Thymus (tissue), 14 donors: Measurements from ENCODE around the gene NOTO. TPM values are rescaled to one million over a fixed set of nuclear protein-coding genes. Genes with fewer than 3 reads are reported as not detected.
A peak's percentile ranks its signal among the peaks of the same experiment; 100 is the strongest.
"Not testable (repeated sequence)": the region's sequence is repeated elsewhere in the genome, so short reads cannot be mapped to it uniquely, and the experiment has no call there.

Source experiments
- DNase-seq, 9 donors: peaks; one replicate each; pipeline ENCODE4 v3.0.0-alpha.2; 2013; ENCODE audit warnings: low spot score in 9 of 9, low read depth in 6 of 9, missing footprints in 1 of 9
- H3K27ac ChIP-seq, 2 donors: one replicate each; pipeline ENCODE4 v1.5.1; 2013; ENCODE audit warnings: control low read depth in 1 of 2, low read depth in 1 of 2, low read length in 1 of 2, mild to moderate bottlenecking in 1 of 2, moderate library complexity in 1 of 2
- H3K27me3 ChIP-seq, 2 donors: one replicate each; pipeline ENCODE4 v1.5.1; 2013; ENCODE audit warnings: low read length in 1 of 2; ENCODE audit not compliant: control insufficient read depth in 2 of 2, insufficient read depth in 1 of 2
- H3K36me3 ChIP-seq, 2 donors: one replicate each; pipeline ENCODE4 v1.5.1; 2013; ENCODE audit warnings: low read length in 1 of 2, mild to moderate bottlenecking in 1 of 2, moderate library complexity in 1 of 2; ENCODE audit not compliant: control insufficient read depth in 2 of 2, insufficient read depth in 2 of 2
- H3K4me1 ChIP-seq, 2 donors: one replicate each; pipeline ENCODE4 v1.5.1; 2013; ENCODE audit warnings: low read length in 2 of 2; ENCODE audit not compliant: control insufficient read depth in 2 of 2, insufficient read depth in 2 of 2
- H3K4me3 ChIP-seq, 2 donors: one replicate each; pipeline ENCODE4 v1.5.1; 2013; ENCODE audit warnings: low read length in 2 of 2, control low read depth in 1 of 2, mild to moderate bottlenecking in 1 of 2
- H3K9me3 ChIP-seq, 2 donors: one replicate each; pipeline ENCODE4 v1.5.1; 2013; ENCODE audit warnings: low read length in 1 of 2, mild to moderate bottlenecking in 1 of 2; ENCODE audit not compliant: control insufficient read depth in 2 of 2, insufficient read depth in 1 of 2
- WGBS: extraction: QIAGEN DNeasy Blood & Tissue Kit; methylation state at CpG from one replicate; pipeline ENCODE4 v1.1.7; 2013; 5-methylcytosine and 5-hydroxymethylcytosine counted together
- long read RNA-seq, 10 donors: transcript quantifications; one replicate each; lab custom pipeline, GENCODE V29; 2026
- polyA plus RNA-seq: library from polyadenylated mRNA; stranded (reverse); fragments of 200-250 nt; gene quantifications from one replicate; pipeline ENCODE4 v1.2.3, GENCODE V29; 2013
- total RNA-seq: library from RNA; stranded (reverse); fragments of 120-200 nt; gene quantifications from one replicate; pipeline ENCODE4 v1.2.4, GENCODE V29; 2013
- donor health status: healthy.

Gene NOTO
- not detected for total RNA-seq
- polyA plus RNA-seq, result 0.02 TPM
- long read RNA-seq, donor 1, result 0 reads
- long read RNA-seq, donor 2, result 0 reads
- long read RNA-seq, donor 3, result 0 reads
- long read RNA-seq, donor 4, result 0 reads
- long read RNA-seq, donor 5, result 0 reads
- long read RNA-seq, donor 6, result 0 reads
- long read RNA-seq, donor 7, result 0 reads
- long read RNA-seq, donor 8, result 0 reads
- long read RNA-seq, donor 9, result 0 reads
- long read RNA-seq, donor 10, result 0 reads

DNA sequence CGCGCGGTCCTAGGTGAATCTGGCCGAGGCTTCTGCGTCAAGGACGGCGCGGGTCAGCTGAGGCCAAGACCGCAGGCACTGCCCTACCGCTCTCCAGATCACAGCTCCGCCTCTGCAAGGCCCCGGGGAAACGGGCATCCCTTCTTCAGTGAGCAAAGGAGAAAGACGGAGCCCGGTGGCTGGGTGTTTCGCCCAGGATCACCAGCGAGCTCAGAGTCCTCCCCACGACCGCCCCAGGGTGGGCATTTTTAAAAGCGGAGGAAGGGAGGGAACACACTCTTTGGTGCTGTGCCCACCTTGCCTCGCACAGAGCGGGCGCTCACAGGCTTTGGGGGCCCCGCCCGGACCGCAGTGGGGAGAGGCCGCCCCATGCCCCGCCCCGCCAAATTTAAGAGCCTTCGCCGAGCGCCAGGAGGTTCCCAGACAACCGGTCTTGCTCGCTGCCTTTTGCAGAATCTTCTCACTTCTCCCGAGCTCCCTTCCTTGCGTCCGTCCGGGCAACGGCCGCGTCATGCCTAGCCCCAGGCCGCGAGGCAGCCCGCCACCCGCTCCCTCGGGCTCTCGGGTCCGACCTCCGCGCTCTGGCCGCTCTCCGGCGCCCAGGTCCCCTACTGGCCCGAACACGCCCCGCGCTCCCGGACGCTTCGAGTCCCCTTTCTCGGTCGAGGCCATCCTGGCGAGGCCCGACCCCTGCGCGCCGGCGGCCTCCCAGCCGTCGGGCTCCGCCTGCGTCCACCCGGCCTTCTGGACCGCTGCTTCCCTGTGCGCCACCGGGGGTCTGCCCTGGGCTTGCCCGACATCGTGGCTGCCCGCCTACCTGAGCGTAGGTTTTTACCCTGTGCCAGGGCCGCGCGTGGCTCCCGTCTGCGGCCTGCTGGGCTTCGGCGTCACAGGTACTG lies at the start of gene NOTO:
Gene NOTO (plus strand): TSS at position 419 of the 899 bp plus-strand sequence. CDS start 93 bp downstream, at position 512.
- WGBS, result 4% methylated on average over 87 of the region's 87 CpGs
- no peaks in the 10 kb centered on the region for H3K4me1 ChIP-seq
- H3K9me3 ChIP-seq, result peaks cover 0 to 4% of the 10 kb centered on the region in 2 donors
- H3K4me3 ChIP-seq, result peak within 1 kb of the TSS in 1 of 2 donors; percentile 22
- H3K27ac ChIP-seq, result no peak within 1 kb of the TSS
- peaks cover 31 to 77% of the 10 kb centered on the region in 2 donors for H3K27me3 ChIP-seq
- DNase-seq, result no peak
- no peaks in the 10 kb centered on the region for H3K36me3 ChIP-seq

- Histone ChIP-seq H3K27me3 (peaks cover 0 to 25% of the 10 kb centered on the region in 2 donors), H3K4me3 (no peak overlapping the region), H3K4me1 (no peaks in the 10 kb centered on the region), H3K9me3 (no peaks in the 10 kb centered on the region), H3K27ac (no peak overlapping the region), H3K36me3 (no peaks in the 10 kb centered on the region)
- peak in 3 of 9 donors; percentile 33 to 55 (median 50) for DNase-seq
- 19% methylated on average over 24 of the region's 24 CpGs for WGBS
Measured at GRCh38 chr2:73156539-73157124, 45.7 kb upstream of the NOTO start.

GRCh38 chr2:73162856-73163391 lies 39.5 kb upstream of the NOTO start:
- DNase-seq, result no peak
- Histone ChIP-seq H3K27ac (no peak overlapping the region), H3K36me3 (no peaks in the 10 kb centered on the region), H3K9me3 (no peaks in the 10 kb centered on the region), H3K4me3 (no peak overlapping the region), H3K27me3 (peaks cover 0 to 4% of the 10 kb centered on the region in 2 donors), H3K4me1 (no peaks in the 10 kb centered on the region)
- WGBS, result 88% methylated on average over 14 of the region's 14 CpGs

DNA sequence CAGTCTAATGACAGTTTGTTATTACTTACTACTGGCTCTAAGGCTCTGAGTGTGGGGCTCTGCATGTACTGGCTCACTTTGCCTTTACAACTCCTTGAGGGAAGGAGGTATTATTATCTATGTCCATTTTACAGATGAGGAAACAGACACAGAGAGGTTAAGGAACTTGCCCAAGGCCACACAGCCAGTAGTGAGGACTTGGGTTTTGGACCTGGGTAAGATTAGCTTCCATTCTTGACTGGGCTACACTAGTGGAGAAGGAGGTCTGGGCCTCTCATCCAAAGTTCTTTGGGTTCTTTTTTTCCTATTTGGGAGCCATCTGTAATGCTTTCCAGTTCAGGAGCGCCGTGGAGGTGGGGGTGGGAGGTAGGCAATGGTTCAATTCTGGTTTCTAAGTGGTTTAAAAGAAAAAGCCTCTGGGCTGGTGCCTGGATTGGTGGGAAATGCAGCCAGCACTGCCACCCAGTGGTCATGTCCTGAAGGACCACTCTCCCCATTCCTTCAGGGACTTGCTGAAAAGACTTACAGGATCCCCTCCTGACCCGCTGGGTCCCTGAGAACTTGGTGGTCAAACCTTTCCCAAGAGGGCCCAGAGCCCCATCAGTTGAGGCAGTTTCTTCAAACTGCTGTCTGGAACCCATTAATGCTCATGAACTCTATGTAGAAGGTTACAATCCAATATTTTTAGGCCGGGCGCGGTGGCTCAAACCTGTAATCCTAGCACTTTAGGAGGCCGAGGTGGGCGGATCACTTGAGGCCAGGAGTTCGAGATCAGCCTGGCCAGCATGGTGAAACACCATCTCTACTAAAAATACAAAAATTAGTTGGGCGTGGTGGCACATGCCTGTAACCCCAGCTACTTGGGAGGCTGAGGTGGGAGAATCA lies 38.6 kb upstream of the NOTO start:
- Histone ChIP-seq H3K4me1 (no peaks in the 10 kb centered on the region), H3K36me3 (no peaks in the 10 kb centered on the region), H3K9me3 (no peaks in the 10 kb centered on the region), H3K27me3 (peaks cover 0 to 2% of the 10 kb centered on the region in 2 donors), H3K27ac (no peak overlapping the region), H3K4me3 (no peak overlapping the region)
- WGBS, result 69% methylated on average over 10 of the region's 10 CpGs
- DNase-seq, result peak in 3 of 9 donors; percentile 35 to 61 (median 57)

DNA sequence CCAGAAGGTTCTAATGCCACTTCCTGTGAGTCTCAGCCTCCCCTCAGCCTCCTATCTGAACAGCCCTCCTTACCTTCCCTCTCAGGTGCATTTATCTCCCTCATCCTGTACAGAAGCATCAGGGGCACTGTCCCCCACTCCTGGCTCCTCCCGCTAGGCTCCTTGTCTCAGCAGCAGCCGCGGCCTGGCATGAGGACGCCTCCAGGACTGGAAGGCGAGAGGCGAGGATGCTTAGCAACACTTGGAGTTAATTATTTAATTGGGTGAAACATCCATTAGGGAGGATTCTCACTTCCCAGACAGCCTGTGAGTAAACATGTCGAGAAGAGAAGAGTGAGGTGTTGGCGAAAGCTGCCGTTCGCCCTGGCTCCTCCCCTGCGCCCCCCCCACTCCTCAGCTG lies 36.4 kb upstream of the NOTO start:
- not testable (repeated sequence) for H3K4me3 ChIP-seq, H3K9me3 ChIP-seq, H3K4me1 ChIP-seq, DNase-seq, H3K36me3 ChIP-seq, H3K27ac ChIP-seq, H3K27me3 ChIP-seq
- 90% methylated on average over 11 of the region's 11 CpGs for WGBS

DNA sequence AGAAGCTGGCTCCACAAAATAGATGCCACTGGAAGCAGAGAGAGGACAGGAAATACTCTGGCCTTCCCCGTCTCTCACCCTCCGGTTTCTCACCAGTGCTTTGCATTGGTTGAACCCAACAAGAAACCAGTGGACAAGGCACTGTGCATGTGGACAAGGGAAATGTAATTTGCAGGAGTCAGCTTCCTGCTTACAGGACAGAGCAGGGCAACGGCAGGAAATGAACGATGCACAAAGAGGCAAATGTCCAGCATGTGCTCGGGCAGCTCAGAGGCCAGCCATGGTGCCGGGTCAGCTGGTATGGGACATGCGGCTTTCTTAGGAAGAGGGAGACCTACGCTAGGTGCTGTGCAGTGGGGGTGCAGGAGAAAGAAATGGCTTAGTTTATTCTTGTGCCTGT lies 35.6 kb upstream of the NOTO start:
- WGBS, result 94% methylated on average over 4 of the region's 8 CpGs
- not testable (repeated sequence) for H3K36me3 ChIP-seq, H3K4me1 ChIP-seq, H3K4me3 ChIP-seq, H3K9me3 ChIP-seq, H3K27ac ChIP-seq, H3K27me3 ChIP-seq, DNase-seq

DNA sequence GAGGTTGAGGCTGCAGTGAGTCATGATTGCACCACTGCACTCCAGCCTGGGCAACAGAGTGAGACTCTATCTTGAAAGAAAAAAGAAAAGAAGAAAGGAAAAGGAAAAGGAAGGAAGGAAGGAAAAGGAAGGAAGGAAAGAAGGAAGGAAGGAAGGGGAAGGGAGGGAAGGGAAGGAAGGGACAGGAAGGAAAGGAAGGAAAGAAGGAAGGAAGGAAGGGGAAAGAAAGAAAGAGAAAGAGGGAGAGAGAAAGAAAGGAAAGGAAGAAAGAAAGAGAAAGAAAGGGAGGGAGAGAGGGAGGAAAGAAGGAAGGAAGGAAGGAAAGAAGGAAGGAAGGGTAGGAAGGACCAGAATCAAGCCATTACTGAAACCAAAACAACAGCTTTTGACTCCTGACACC lies 34.0 kb upstream of the NOTO start:
- H3K27ac ChIP-seq, H3K36me3 ChIP-seq, H3K4me3 ChIP-seq: not testable (repeated sequence)

GRCh38 chr2:73170341-73170740 lies 32.0 kb upstream of the NOTO start:
- H3K27ac ChIP-seq, H3K9me3 ChIP-seq, H3K4me3 ChIP-seq, DNase-seq, H3K36me3 ChIP-seq, H3K4me1 ChIP-seq: not testable (repeated sequence)
- WGBS, result 90% methylated on average over 5 of the region's 7 CpGs
- H3K27me3 ChIP-seq, result peaks cover 14 to 35% of the 10 kb centered on the region in 2 donors

More for the DNA sequence above, 34.0 kb upstream of the NOTO start:
- H3K27me3 ChIP-seq, result peaks cover 0 to 15% of the 10 kb centered on the region in 2 donors
- H3K4me1 ChIP-seq, DNase-seq, H3K9me3 ChIP-seq: not testable (repeated sequence)
